PC-3 (cell line): Measurements from ENCODE around the gene CALN1. TPM values are rescaled to one million over a fixed set of nuclear protein-coding genes. Genes with fewer than 3 reads are reported as not detected.

Experiments used
- ATAC-seq: fragments of 200-7000 bp; cut with Tn5 transposase; 2 replicates; pipeline ENCODE4 v1.9.1; 2020; ENCODE audit warnings: mild to moderate bottlenecking, moderate library complexity
- BruUV-seq: library from RNA; stranded (reverse); fragments of 400-500 nt; replicated peaks from 2 replicates; lab custom pipeline; 2021; lab: Mats Ljungman, UMichigan
- CTCF ChIA-PET: fragments of 300-600 bp; sonication (Branson Sonifier 250); formaldehyde crosslinking; loops from one replicate; lab custom pipeline; 2022; ENCODE audit warnings: antibody characterized with exemption; lab: Charles Lee
- POLR2A ChIA-PET: fragments of 300-600 bp; sonication (Branson Sonifier 250); formaldehyde crosslinking; loops from one replicate; lab custom pipeline; 2022; ENCODE audit warnings: antibody characterized with exemption; ENCODE audit not compliant: unreplicated experiment; lab: Charles Lee
- DNase-seq: peaks from one replicate; pipeline ENCODE4 v3.0.0-alpha.2; 2015
- H2AFZ ChIP-seq: fragments of 300-600 bp; sonication (generic); 2 replicates; pipeline ENCODE4 v1.6.0; 2016; ENCODE audit warnings: antibody characterized with exemption, low read length
- H3F3A ChIP-seq: fragments of 300-600 bp; sonication (generic); one replicate; pipeline ENCODE4 v1.6.0; 2017; ENCODE audit warnings: antibody characterized with exemption, low read length, control low read depth, mild to moderate bottlenecking; ENCODE audit not compliant: unreplicated experiment
- H3K27ac ChIP-seq: fragments of 300-600 bp; sonication (generic); 2 replicates; pipeline ENCODE4 v1.5.1; 2016; ENCODE audit warnings: mild to moderate bottlenecking, low read length
- H3K27me3 ChIP-seq: fragments of 300-600 bp; sonication (generic); 2 replicates; pipeline ENCODE4 v1.6.1; 2016; ENCODE audit warnings: low read length, mixed read lengths
- H3K36me3 ChIP-seq: fragments of 300-600 bp; sonication (generic); 2 replicates; pipeline ENCODE4 v1.6.1; 2016; ENCODE audit warnings: low read depth, mixed run types, low read length, mixed read lengths
- H3K4me1 ChIP-seq: fragments of 300-600 bp; sonication (generic); 2 replicates; pipeline ENCODE4 v1.5.1; 2016; ENCODE audit warnings: low read length; ENCODE audit not compliant: insufficient read depth
- H3K4me2 ChIP-seq: fragments of 300-600 bp; sonication (generic); 2 replicates; pipeline ENCODE4 v1.6.0; 2016; ENCODE audit warnings: low read length
- H3K4me3 ChIP-seq: fragments of 300-600 bp; sonication (generic); 2 replicates; pipeline ENCODE4 v1.5.1; 2016; ENCODE audit warnings: mild to moderate bottlenecking, low read length, mixed read lengths
- H3K79me2 ChIP-seq: fragments of 300-600 bp; sonication (generic); 2 replicates; pipeline ENCODE4 v1.6.1; 2017; ENCODE audit warnings: low read length, mixed read lengths
- H3K9ac ChIP-seq: fragments of 300-600 bp; sonication (generic); 2 replicates; pipeline ENCODE4 v1.6.0; 2016; ENCODE audit warnings: mild to moderate bottlenecking, low read length
- H3K9me2 ChIP-seq: fragments of 300-600 bp; sonication (generic); replicated peaks from 2 replicates; pipeline ENCODE4 v1.6.1; 2016; ENCODE audit warnings: mixed run types, low read length, mixed read lengths
- H3K9me3 ChIP-seq: fragments of 300-600 bp; sonication (generic); 2 replicates; pipeline ENCODE4 v1.6.1; 2016; ENCODE audit warnings: low read length, mixed read lengths
- H4K20me1 ChIP-seq: fragments of 300-600 bp; sonication (generic); 2 replicates; pipeline ENCODE4 v1.6.1; 2016; ENCODE audit warnings: low read length, mixed read lengths
- CTCF ChIP-seq: fragments of 300-600 bp; sonication (generic); conservative IDR thresholded peaks from 2 replicates; pipeline ENCODE4 v1.5.1; 2017; ENCODE audit warnings: antibody characterized with exemption, low read depth, mild to moderate bottlenecking, low read length
- EZH2 ChIP-seq: fragments of 300-600 bp; sonication (generic); IDR thresholded peaks from one replicate; pipeline ENCODE4 v1.6.1; 2017; ENCODE audit warnings: antibody characterized with exemption, mild to moderate bottlenecking, low read length; ENCODE audit not compliant: unreplicated experiment
- EZH2phosphoT487 ChIP-seq: fragments of 300-600 bp; sonication (generic); IDR thresholded peaks from 2 replicates; pipeline ENCODE4 v1.6.1; 2018; ENCODE audit warnings: mild to moderate bottlenecking, antibody characterized with exemption, low read length, borderline replicate concordance
- intact Hi-C: fragments of 100-400 bp; cut with micrococcal nuclease; formaldehyde crosslinking; loops from 2 replicates; pipeline ENCODE4 v1.9.0; 2023
- total RNA-seq: library from RNA; depleted of rRNA; stranded (reverse); fragments of >200 nt; gene quantifications from 2 replicates; pipeline ENCODE4 v1.2.3, GENCODE V29; 2014

The CALN1 gene
- total RNA-seq, 1 experiment from 2014 or later: not detected

GRCh38 chr7:71842786-71843185, 569.4 kb downstream of the CALN1 start:
- no peaks in the 10 kb centered on the region for H3K9me3 ChIP-seq
- H3K9ac ChIP-seq: no peak overlapping the region
- POLR2A ChIA-PET: no interaction called here
- DNase-seq (no peak), ATAC-seq (no peak)
- H4K20me1 ChIP-seq: no peaks in the 10 kb centered on the region
- no peaks in the 10 kb centered on the region for H3F3A ChIP-seq
- H3K36me3 ChIP-seq: no peaks in the 10 kb centered on the region
- no peak for TF ChIP-seq EZH2phosphoT487
- TF ChIP-seq EZH2: no peak
- no peak for TF ChIP-seq CTCF
- no peaks in the 10 kb centered on the region for H3K4me1 ChIP-seq
- no peak overlapping the region for H3K4me3 ChIP-seq
- no peaks in the 10 kb centered on the region for H3K27me3 ChIP-seq
- no TSS peak for BruUV-seq
- no peaks in the 10 kb centered on the region for H3K79me2 ChIP-seq
- intact Hi-C loops: no loop called here
- H2AFZ ChIP-seq: no peak overlapping the region
- no peak overlapping the region for H3K27ac ChIP-seq
- no peaks in the 10 kb centered on the region for H3K9me2 ChIP-seq
- H3K4me2 ChIP-seq: no peak overlapping the region
- CTCF ChIA-PET: no interaction called here

GRCh38 chr7:71842381-71842780, 569.8 kb downstream of the CALN1 start:
- Histone ChIP-seq H3K79me2 (no peaks in the 10 kb centered on the region), H4K20me1 (no peaks in the 10 kb centered on the region), H3K4me2 (no peak overlapping the region), H3K9me2 (no peaks in the 10 kb centered on the region), H3K4me1 (no peaks in the 10 kb centered on the region), H3K9me3 (no peaks in the 10 kb centered on the region), H3K36me3 (no peaks in the 10 kb centered on the region), H3K27me3 (no peaks in the 10 kb centered on the region), H3F3A (no peaks in the 10 kb centered on the region), H3K9ac (no peak overlapping the region), H3K4me3 (no peak overlapping the region), H3K27ac (no peak overlapping the region), H2AFZ (no peak overlapping the region)
- CTCF ChIA-PET: no interaction called here
- intact Hi-C loops: no loop called here
- POLR2A ChIA-PET: no interaction called here
- TF ChIP-seq EZH2 (no peak), CTCF (no peak), EZH2phosphoT487 (no peak)
- no peak for DNase-seq
- no peak for ATAC-seq
- no TSS peak for BruUV-seq

- no peak for DNase-seq
- Histone ChIP-seq H3K9me2 (no peaks in the 10 kb centered on the region), H3K4me1 (no peaks in the 10 kb centered on the region), H3K36me3 (no peaks in the 10 kb centered on the region), H3K9ac (no peak overlapping the region), H2AFZ (no peak overlapping the region), H3F3A (no peaks in the 10 kb centered on the region), H3K4me2 (no peak overlapping the region), H3K9me3 (no peaks in the 10 kb centered on the region; the same call in 1 of the 2 replicates), H3K27ac (no peak overlapping the region), H3K27me3 (no peaks in the 10 kb centered on the region), H3K79me2 (no peaks in the 10 kb centered on the region), H4K20me1 (no peaks in the 10 kb centered on the region), H3K4me3 (no peak overlapping the region)
- ChIA-PET CTCF (no interaction called here), POLR2A (no interaction called here)
- no peak for ATAC-seq
- BruUV-seq: no TSS peak
- intact Hi-C loops: no loop called here
- TF ChIP-seq EZH2phosphoT487 (no peak), CTCF (no peak), EZH2 (no peak)
Observed at GRCh38 chr7:71835056-71835455, 577.1 kb downstream of the CALN1 start.
